SU-DHL-6 (cell line): Measurements from ENCODE around the gene DCANP1.

Experiments
- EZH2phosphoT487 ChIP-seq: fragments of 200-600 bp; sonication (generic), shearing (Covaris generic); conservative IDR thresholded peaks from 2 replicates; pipeline ENCODE4 v1.6.1; 2018; ENCODE audit warnings: mild to moderate bottlenecking, antibody characterized with exemption, low read length, moderate library complexity, mixed read lengths
- TF ChIP-seq, protein P1 (sequence below): fragments of 200-600 bp; sonication (generic); IDR thresholded peaks from one replicate; pipeline ENCODE4 v1.5.1; 2017; ENCODE audit warnings: antibody characterized with exemption, mild to moderate bottlenecking, low read length, moderate library complexity; ENCODE audit not compliant: insufficient read depth, poor library complexity, severe bottlenecking

DNA sequence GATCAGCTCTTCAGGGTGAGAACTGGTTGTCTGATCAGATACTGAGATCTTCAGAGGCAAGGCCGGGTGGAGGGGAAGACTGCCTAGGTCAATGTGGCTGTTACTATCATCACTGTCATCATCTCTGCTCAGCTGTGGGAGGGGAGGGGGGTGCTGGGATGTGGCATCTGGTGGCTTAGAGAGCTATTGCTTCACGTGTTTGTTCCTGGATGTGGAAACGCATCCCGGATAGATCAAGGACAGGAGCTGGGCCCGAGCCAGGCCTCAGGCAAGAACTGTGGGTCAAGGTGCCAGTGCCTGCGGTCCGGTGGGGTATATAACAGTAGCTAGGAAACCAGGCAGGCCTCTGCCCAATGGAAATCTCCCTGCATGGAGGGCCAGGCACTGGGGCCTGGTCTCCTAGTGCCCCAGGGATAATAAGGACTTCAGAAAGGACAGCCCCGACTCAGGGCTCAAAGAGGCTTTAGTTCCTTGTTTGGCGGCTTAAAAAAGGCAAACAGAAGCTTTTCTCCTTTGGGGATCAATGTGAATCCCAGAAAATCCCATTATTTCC lies 35.3 kb upstream of the DCANP1 start:
- TF ChIP-seq, protein P1, sequence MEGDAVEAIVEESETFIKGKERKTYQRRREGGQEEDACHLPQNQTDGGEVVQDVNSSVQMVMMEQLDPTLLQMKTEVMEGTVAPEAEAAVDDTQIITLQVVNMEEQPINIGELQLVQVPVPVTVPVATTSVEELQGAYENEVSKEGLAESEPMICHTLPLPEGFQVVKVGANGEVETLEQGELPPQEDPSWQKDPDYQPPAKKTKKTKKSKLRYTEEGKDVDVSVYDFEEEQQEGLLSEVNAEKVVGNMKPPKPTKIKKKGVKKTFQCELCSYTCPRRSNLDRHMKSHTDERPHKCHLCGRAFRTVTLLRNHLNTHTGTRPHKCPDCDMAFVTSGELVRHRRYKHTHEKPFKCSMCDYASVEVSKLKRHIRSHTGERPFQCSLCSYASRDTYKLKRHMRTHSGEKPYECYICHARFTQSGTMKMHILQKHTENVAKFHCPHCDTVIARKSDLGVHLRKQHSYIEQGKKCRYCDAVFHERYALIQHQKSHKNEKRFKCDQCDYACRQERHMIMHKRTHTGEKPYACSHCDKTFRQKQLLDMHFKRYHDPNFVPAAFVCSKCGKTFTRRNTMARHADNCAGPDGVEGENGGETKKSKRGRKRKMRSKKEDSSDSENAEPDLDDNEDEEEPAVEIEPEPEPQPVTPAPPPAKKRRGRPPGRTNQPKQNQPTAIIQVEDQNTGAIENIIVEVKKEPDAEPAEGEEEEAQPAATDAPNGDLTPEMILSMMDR: no peak
- TF ChIP-seq EZH2phosphoT487: no peak
